AG04449 (cell line): ENCODE data around the gene LRRN3.

Experiments used
- CTCF ChIA-PET: fragments of 350-600 bp; formaldehyde crosslinking; extraction: SDS; loops from one replicate; lab custom pipeline; 2021; ENCODE audit warnings: antibody characterized with exemption; lab: Yijun Ruan, JAX
- POLR2A ChIA-PET: fragments of 400-600, 350-600 bp; formaldehyde crosslinking; extraction: SDS; loops from one replicate; lab custom pipeline; 2020; ENCODE audit warnings: antibody characterized with exemption, inconsistent platforms; lab: Yijun Ruan, JAX
- DNase-seq: peaks from one replicate; pipeline ENCODE4 v3.0.0-alpha.2; 2010; ENCODE audit warnings: low read depth, low spot score
- H3K4me3 ChIP-seq: 2 replicates; pipeline ENCODE4 v1.5.1; 2011; ENCODE audit warnings: low read depth, mild to moderate bottlenecking, control low read depth, low read length
- CTCF ChIP-seq: IDR thresholded peaks from one replicate; pipeline ENCODE4 v1.5.1; 2011; ENCODE audit warnings: mild to moderate bottlenecking, moderate library complexity, low read length, control low read depth, inconsistent platforms; ENCODE audit not compliant: insufficient read depth; ENCODE audit errors: missing control alignments

Gene LRRN3

GRCh38 chr7:111103678-111104274 is 12.8 kb downstream of the LRRN3 start:
- ChIA-PET POLR2A (no interaction called here), CTCF (no interaction called here)
- H3K4me3 ChIP-seq, result no peak overlapping the region
- no peak for TF ChIP-seq CTCF
- no peak for DNase-seq

- CTCF ChIA-PET, result no interaction called here
- H3K4me3 ChIP-seq, result no peak overlapping the region
- no peak for TF ChIP-seq CTCF
- DNase-seq, result no peak
- POLR2A ChIA-PET, result no interaction called here
These were observed 13.8 kb downstream of the LRRN3 start for GRCh38 chr7:111104710-111105109.

GRCh38 chr7:111105269-111105668 is 14.3 kb downstream of the LRRN3 start:
- ChIA-PET CTCF (interaction anchor here (0.8 kb wide), 1 partner anchor 15 kb away, joined by 3 read pairs; the partner anchor contains the start of gene LRRN3), POLR2A (no interaction called here)
- H3K4me3 ChIP-seq, result no peak overlapping the region
- no peak for DNase-seq
- TF ChIP-seq CTCF, result no peak

GRCh38 chr7:111107579-111107978 is 16.7 kb downstream of the LRRN3 start:
- TF ChIP-seq CTCF, result no peak
- CTCF ChIA-PET, result no interaction called here
- no peak for DNase-seq
- POLR2A ChIA-PET, result no interaction called here
- no peak overlapping the region for H3K4me3 ChIP-seq

- no peak overlapping the region for H3K4me3 ChIP-seq
- CTCF ChIA-PET, result no interaction called here
- no peak for TF ChIP-seq CTCF
- no peak for DNase-seq
- POLR2A ChIA-PET, result no interaction called here
These were observed 17.1 kb downstream of the LRRN3 start for GRCh38 chr7:111108000-111108399.

GRCh38 chr7:111108496-111108895 is 17.6 kb downstream of the LRRN3 start:
- no peak overlapping the region for H3K4me3 ChIP-seq
- TF ChIP-seq CTCF, result no peak
- no peak for DNase-seq
- POLR2A ChIA-PET, result no interaction called here
- CTCF ChIA-PET, result interaction anchor here (0.8 kb wide), 1 partner anchor 9 kb away, joined by 5 read pairs; no protein-coding TSS in a partner anchor
